ENCODE results near the gene F8A3. TPM values are rescaled to one million over a fixed set of nuclear protein-coding genes. Genes with fewer than 3 reads are reported as not detected.

The F8A3 gene
- total RNA-seq, 1 donor from 2014 or later = not detected

DNA sequence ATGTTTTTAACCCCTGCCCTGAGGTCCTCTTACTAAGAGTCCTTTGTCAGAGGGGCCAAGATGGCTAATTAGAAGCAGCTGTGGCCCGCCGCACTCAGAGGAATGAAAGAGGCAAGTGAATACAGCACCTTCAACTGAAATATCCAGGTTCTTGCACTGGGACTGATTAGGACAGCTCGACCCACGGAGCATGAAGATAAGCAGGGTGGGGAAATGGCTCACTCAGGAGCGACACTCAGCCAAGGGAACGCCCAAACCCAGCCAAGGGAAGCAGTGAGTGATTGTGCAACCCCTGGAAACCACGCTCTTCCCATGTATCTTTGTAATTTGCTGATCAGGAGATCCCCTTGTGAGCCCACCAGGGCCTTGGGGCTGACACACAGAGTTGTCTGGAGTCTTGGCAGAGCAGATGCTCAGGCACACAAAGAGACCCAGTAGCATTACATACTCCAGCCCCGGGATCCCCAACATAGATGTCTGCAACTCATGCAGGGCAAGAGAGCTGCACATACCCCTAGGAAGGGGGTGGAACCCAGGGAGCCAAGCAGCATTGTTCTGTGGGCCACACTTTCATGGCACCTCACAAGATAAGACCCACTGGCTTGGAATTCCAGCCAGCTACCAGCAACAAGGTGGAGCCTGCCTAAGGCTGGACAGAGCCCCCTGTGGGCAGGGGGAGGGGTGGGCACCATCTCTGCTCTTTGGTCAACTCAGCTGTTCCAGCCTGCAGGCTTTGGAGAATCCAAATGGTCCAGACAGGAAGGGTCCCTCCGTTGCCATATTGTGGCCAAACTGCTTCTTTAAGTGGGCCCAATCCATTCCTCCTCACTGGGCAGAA lies 23.3 kb downstream of the F8A3 start:
- Histone ChIP-seq H3K36me3 (ENCODE audit: control insufficient read depth in 3 of 3, insufficient read depth in 3 of 3, low read length in 3 of 3) (peaks cover 0 to 2% (median 0%) of the 10 kb centered on the region in 3 donors), H3K9me3 (ENCODE audit: control insufficient read depth in 3 of 3, low read length in 3 of 3) (no peaks in the 10 kb centered on the region), H3K9ac (ENCODE audit: low read depth in 1 of 3, low read length in 3 of 3) (no peak overlapping the region), H3K4me1 (ENCODE audit: control insufficient read depth in 3 of 3, insufficient read depth in 3 of 3, low read length in 3 of 3) (no peaks in the 10 kb centered on the region), H3K27me3 (ENCODE audit: control insufficient read depth in 3 of 3, insufficient read depth in 3 of 3, low read length in 3 of 3) (no peaks in the 10 kb centered on the region), H3K27ac (ENCODE audit: low read depth, low read length) (no peak overlapping the region), H3K4me3 (ENCODE audit: low read length in 3 of 3) (no peak overlapping the region)

DNA sequence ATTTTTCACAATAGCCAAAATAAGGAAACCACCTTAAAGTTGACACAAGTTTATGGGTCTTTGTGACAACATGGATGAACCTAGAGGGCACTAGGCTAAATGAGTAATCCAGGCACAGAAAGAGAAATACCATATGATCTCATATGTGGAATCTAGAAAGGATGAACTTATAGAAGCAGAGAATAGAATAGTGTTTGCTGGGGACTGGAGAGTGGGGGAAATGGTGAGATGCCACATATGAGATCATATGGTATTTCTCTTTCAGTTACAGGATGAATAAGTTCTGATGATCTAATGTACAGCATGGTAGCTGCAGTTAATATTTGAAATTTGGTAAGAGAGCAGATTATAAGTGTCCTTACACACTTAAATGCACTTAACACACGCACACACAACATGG lies 40.7 kb downstream of the F8A3 start:
- Histone ChIP-seq H3K4me3 (ENCODE audit: low read length in 3 of 3) (no peak overlapping the region), H3K27me3 (ENCODE audit: control insufficient read depth in 3 of 3, insufficient read depth in 3 of 3, low read length in 3 of 3) (no peaks in the 10 kb centered on the region), H3K27ac (ENCODE audit: low read depth, low read length) (no peak overlapping the region), H3K36me3 (ENCODE audit: control insufficient read depth in 3 of 3, insufficient read depth in 3 of 3, low read length in 3 of 3) (no peaks in the 10 kb centered on the region), H3K9ac (ENCODE audit: low read depth in 1 of 3, low read length in 3 of 3) (no peak overlapping the region), H3K4me1 (ENCODE audit: control insufficient read depth in 3 of 3, insufficient read depth in 3 of 3, low read length in 3 of 3) (no peaks in the 10 kb centered on the region), H3K9me3 (ENCODE audit: control insufficient read depth in 3 of 3, low read length in 3 of 3) (no peaks in the 10 kb centered on the region)

Small RNA genes within 50 kb of the gene (small RNA-seq; reads per million reads assigned to genes)
- gene MIR1184-3 = not detected

Other genes with a start within 250 kb of the F8A3 start
- gene VBP1, start 242.2 kb downstream of the F8A3 start, total RNA-seq = 47.0 TPM
- under 0.01 TPM for gene RAB39B, start 194.1 kb downstream of the F8A3 start, total RNA-seq
- gene CLIC2, start 124.0 kb downstream of the F8A3 start, total RNA-seq = 3.1 TPM
- not detected for gene F8A2, start 76.5 kb downstream of the F8A3 start, total RNA-seq
- gene SPRY3, start 154.0 kb upstream of the F8A3 start, total RNA-seq = 0.52 TPM
- 22.4 TPM for gene TMLHE, start 154.3 kb upstream of the F8A3 start, total RNA-seq